H1 (cell line): ENCODE measurements around the gene PRR12. TPM values are rescaled to one million over a fixed set of nuclear protein-coding genes. Genes with fewer than 3 reads are reported as not detected.

ENCODE experiments used
- CTCF ChIA-PET: fragments of 300-600 bp; sonication (Branson Sonifier 250); formaldehyde crosslinking; loops from one replicate; lab custom pipeline; 2021; ENCODE audit not compliant: partially characterized antibody; lab: Charles Lee
- POLR2A ChIA-PET: fragments of 300-600 bp; sonication (Branson Sonifier 250); formaldehyde crosslinking; loops from one replicate; lab custom pipeline; 2021; ENCODE audit warnings: inconsistent platforms; ENCODE audit not compliant: partially characterized antibody; lab: Charles Lee
- DNase-seq, 2 experiments: peaks; one replicate each; pipeline versions ENCODE4 v3.0.0 to v3.0.0-alpha.2; 2010 to 2022; ENCODE audit warnings: low spot score in 2 of 2, low read depth in 1 of 2, mixed read lengths in 1 of 2
- FAIRE-seq: peaks from 2 replicates; lab custom pipeline; 2011; peaks lifted over from hg19 to GRCh38; lab: Jason Lieb, UNC
- H2AFZ ChIP-seq: 2 replicates; pipeline ENCODE4 v1.8.1; 2012; ENCODE audit warnings: low read length, inconsistent platforms
- H2AK5ac ChIP-seq: 2 replicates; pipeline ENCODE4 v1.6.1; 2013; ENCODE audit warnings: low read depth, low read length
- H2BK120ac ChIP-seq: replicated peaks from 2 replicates; pipeline ENCODE3; 2013; ENCODE audit warnings: low read depth, low read length, inconsistent platforms
- H2BK12ac ChIP-seq: 2 replicates; pipeline ENCODE4 v1.6.1; 2013; ENCODE audit warnings: low read depth, low read length
- H2BK15ac ChIP-seq: 2 replicates; pipeline ENCODE4 v1.6.1; 2013; ENCODE audit warnings: low read length
- H2BK20ac ChIP-seq: 2 replicates; pipeline ENCODE4 v1.6.1; 2013; ENCODE audit warnings: low read length
- H2BK5ac ChIP-seq: 2 replicates; pipeline ENCODE4 v1.6.1; 2013; ENCODE audit warnings: low read depth, low read length
- H3K14ac ChIP-seq: 2 replicates; pipeline ENCODE4 v1.6.1; 2013; ENCODE audit warnings: inconsistent platforms; ENCODE audit not compliant: insufficient read length
- H3K18ac ChIP-seq: 2 replicates; pipeline ENCODE4 v1.6.1; 2013; ENCODE audit warnings: low read length; ENCODE audit errors: extremely low read depth
- H3K23ac ChIP-seq: 2 replicates; pipeline ENCODE4 v1.6.1; 2013; ENCODE audit warnings: inconsistent platforms; ENCODE audit not compliant: insufficient read length
- H3K23me2 ChIP-seq: 2 replicates; pipeline ENCODE4 v1.6.1; 2013; ENCODE audit warnings: low read depth, low read length
- H3K27ac ChIP-seq: 2 replicates; pipeline ENCODE4 v1.6.1; 2011; ENCODE audit warnings: low read depth, low read length, inconsistent platforms
- H3K27me3 ChIP-seq, 4 experiments: replicated peaks in 1 of 4; 1 replicate in 1 of 4; 2 replicates in 3 of 4; pipeline versions ENCODE4 v1.6.1 to v1.8.1; 2011 to 2013; ENCODE audit warnings: low read length in 3 of 4, mild to moderate bottlenecking in 3 of 4, inconsistent platforms in 2 of 4, mixed read lengths in 2 of 4, moderate library complexity in 1 of 4; ENCODE audit not compliant: control insufficient read depth in 3 of 4, insufficient read depth in 3 of 4; ENCODE audit errors: extremely low read depth in 1 of 4
- H3K36me3 ChIP-seq, 4 experiments: 2 replicates each; pipeline versions ENCODE4 v1.6.1 to v1.8.1; 2011 to 2013; ENCODE audit warnings: mild to moderate bottlenecking in 4 of 4, low read length in 3 of 4, moderate library complexity in 2 of 4, control low read depth in 1 of 4, inconsistent platforms in 1 of 4; ENCODE audit not compliant: insufficient read depth in 4 of 4, control insufficient read depth in 2 of 4
- H3K4ac ChIP-seq: replicated peaks from 2 replicates; pipeline ENCODE3; 2013; ENCODE audit warnings: low read length, low read depth, mixed read lengths, inconsistent platforms; ENCODE audit not compliant: insufficient read length
- H3K4me1 ChIP-seq, 4 experiments: replicated peaks in 1 of 4; 1 replicate in 1 of 4; 2 replicates in 3 of 4; pipeline versions ENCODE4 v1.6.1 to v1.8.1; 2011 to 2013; ENCODE audit warnings: low read length in 3 of 4, inconsistent platforms in 2 of 4, mixed read lengths in 1 of 4; ENCODE audit not compliant: insufficient read depth in 4 of 4, control insufficient read depth in 3 of 4
- H3K4me2 ChIP-seq, 2 experiments: 2 replicates each; pipeline versions ENCODE4 v1.6.1 to v1.8.1; 2011 to 2013; ENCODE audit warnings: low read depth in 2 of 2, low read length in 2 of 2, control low read depth in 1 of 2, inconsistent platforms in 1 of 2, mild to moderate bottlenecking in 1 of 2; ENCODE audit not compliant: insufficient read depth in 1 of 2
- H3K4me3 ChIP-seq, 4 experiments: fragments of 200-600, 300-600 bp in 1 of 4; sonication (generic), shearing (Covaris generic), sonication (Bioruptor Twin) in 1 of 4; 2 replicates each; pipeline versions ENCODE4 v1.5.1 to v1.8.1; 2011 to 2016; ENCODE audit warnings: low read length in 4 of 4, low read depth in 3 of 4, control low read depth in 2 of 4, inconsistent platforms in 2 of 4, mild to moderate bottlenecking in 2 of 4, mixed read lengths in 1 of 4, moderate library complexity in 1 of 4; ENCODE audit not compliant: insufficient read depth in 2 of 4; ENCODE audit errors: extremely low read depth in 1 of 4
- H3K56ac ChIP-seq: replicated peaks from 2 replicates; pipeline ENCODE3; 2013; ENCODE audit warnings: low read depth, mild to moderate bottlenecking, mixed read lengths, low read length, inconsistent platforms; ENCODE audit not compliant: insufficient read length
- H3K79me1 ChIP-seq: 2 replicates; pipeline ENCODE4 v1.6.1; 2013; ENCODE audit warnings: low read depth, low read length, control low read depth
- H3K79me2 ChIP-seq, 2 experiments: 2 replicates each; pipeline versions ENCODE4 v1.6.1 to v1.8.1; 2012 to 2013; ENCODE audit warnings: low read length in 2 of 2, mild to moderate bottlenecking in 2 of 2, inconsistent platforms in 1 of 2; ENCODE audit not compliant: insufficient read depth in 2 of 2, control insufficient read depth in 1 of 2
- H3K9ac ChIP-seq, 4 experiments: replicated peaks in 1 of 4; 1 replicate in 1 of 4; 2 replicates in 3 of 4; pipeline versions ENCODE4 v1.6.1 to v1.8.1; 2011 to 2013; ENCODE audit warnings: low read depth in 3 of 4, low read length in 3 of 4, control low read depth in 2 of 4, mild to moderate bottlenecking in 2 of 4, moderate library complexity in 2 of 4, inconsistent platforms in 1 of 4; ENCODE audit errors: extremely low read depth in 1 of 4
- H3K9me3 ChIP-seq, 2 experiments: 2 replicates each; pipeline versions ENCODE4 v1.6.1 to v1.8.1; 2012 to 2013; ENCODE audit warnings: mild to moderate bottlenecking in 2 of 2, moderate library complexity in 2 of 2, control low read depth in 1 of 2, inconsistent platforms in 1 of 2, low read depth in 1 of 2, low read length in 1 of 2, mixed read lengths in 1 of 2; ENCODE audit not compliant: insufficient read depth in 2 of 2
- H4K20me1 ChIP-seq, 2 experiments: replicated peaks in 1 of 2; 2 replicates each; pipeline versions ENCODE3 to v1.8.1; 2011 to 2013; ENCODE audit warnings: inconsistent platforms in 2 of 2, low read length in 2 of 2, mild to moderate bottlenecking in 1 of 2; ENCODE audit not compliant: insufficient read depth in 2 of 2, control insufficient read depth in 1 of 2
- H4K5ac ChIP-seq: 2 replicates; pipeline ENCODE4 v1.6.1; 2013; ENCODE audit warnings: low read length, low read depth, mixed read lengths, inconsistent platforms; ENCODE audit not compliant: insufficient read length
- H4K8ac ChIP-seq: 2 replicates; pipeline ENCODE4 v1.8.0; 2013; ENCODE audit warnings: mild to moderate bottlenecking, moderate library complexity, low read length, inconsistent platforms; ENCODE audit not compliant: insufficient read depth; ENCODE audit errors: extremely low read depth
- H4K91ac ChIP-seq: replicated peaks from 2 replicates; pipeline ENCODE3; 2013; ENCODE audit warnings: low read length, mixed read lengths, inconsistent platforms; ENCODE audit not compliant: insufficient read length
- CREB1 ChIP-seq: IDR thresholded peaks from 2 replicates; pipeline ENCODE4 v1.6.1; 2012; ENCODE audit warnings: inconsistent platforms
- POLR2AphosphoS5 ChIP-seq: IDR thresholded peaks from 2 replicates; pipeline ENCODE4 v1.6.1; 2011; ENCODE audit warnings: low read depth, low read length
- WGBS, 2 experiments: shearing (Covaris generic) in 1 of 2; methylation state at CpG; one replicate each; pipeline versions ENCODE4 v1.1.6 to v1.1.7; 2013 to 2015; ENCODE audit warnings: low lambda C conversion rate in 2 of 2, mixed read lengths in 2 of 2, inconsistent platforms in 1 of 2, low coverage in 1 of 2, missing lambda C conversion rate in 1 of 2; ENCODE audit not compliant: insufficient replicate concordance in 2 of 2, insufficient coverage in 1 of 2, insufficient read length in 1 of 2; ENCODE audit errors: extremely low coverage in 1 of 2, missing lambda C conversion rate in 1 of 2; 5-methylcytosine and 5-hydroxymethylcytosine counted together
- polyA plus RNA-seq, 7 experiments: library from polyadenylated mRNA; depleted of rRNA in 3 of 7; stranded (reverse) in 5 of 7; unstranded in 2 of 7; fragments of >200 nt in 5 of 7; fragments of 200-250 nt in 2 of 7; gene quantifications; 1 replicate in 5 of 7; 2 replicates in 1 of 7; 4 replicates in 1 of 7; pipeline versions ENCODE4 v1.2.1 to v1.2.3, GENCODE V29; 2011 to 2013; ENCODE audit warnings: missing spikeins in 2 of 7, mixed read lengths in 2 of 7
- total RNA-seq: library from RNA; stranded (reverse); fragmentation: NEBNext Ultra II Directional; extraction: Animal tissue kit (Norgen Biotek cat#: 25700); gene quantifications from 2 replicates; pipeline ENCODE4 v1.2.1, GENCODE V29; 2021

PRR12 gene
- total and polyA plus RNA-seq, 2 of the 8 experiments (the other 6 are each of a cell fraction or from before 2014, with no cell fraction given) = 2.5 to 59.4 TPM

GRCh38 chr19:49656456-49657109 is 65.6 kb downstream of the PRR12 start:
- H2BK120ac ChIP-seq = no peak overlapping the region

More at GRCh38 chr19:49656456-49657109, 65.6 kb downstream of the PRR12 start:
- H3K79me2 ChIP-seq = no peaks in the 10 kb centered on the region
- H2AFZ ChIP-seq = no peak overlapping the region
- H3K9ac ChIP-seq = peak overlapping the region in 1 of 4 experiments; percentile 27; a peak in 1 of 7 replicates
- peaks cover 20 to 79% (median 59%) of the 10 kb centered on the region in 4 experiments; a peak in 7 of 8 replicates for H3K36me3 ChIP-seq
- H2BK20ac ChIP-seq = no peak overlapping the region
- no peak overlapping the region for H4K91ac ChIP-seq
- H3K4me2 ChIP-seq = peak overlapping the region; percentile 23 to 25; a peak in 2 of 4 replicates
- no peak overlapping the region for H2AK5ac ChIP-seq
- H3K27ac ChIP-seq = no peak overlapping the region
- peaks cover 6 to 20% of the 10 kb centered on the region in 2 experiments for H4K20me1 ChIP-seq
- H4K8ac ChIP-seq = no peak overlapping the region
- H3K79me1 ChIP-seq = 0 out of 2 replicates have a peak, but pooled peaks cover 5% of the 10 kb centered on the region
- H3K4ac ChIP-seq = no peak overlapping the region
- H2BK15ac ChIP-seq = no peak overlapping the region
- no peaks in the 10 kb centered on the region; the same call in 1 of the 2 replicates for H3K23me2 ChIP-seq
- DNase-seq (no peak), FAIRE-seq (no peak)
- TF ChIP-seq CREB1 (no peak), POLR2AphosphoS5 (peak; percentile 35; the same call in 1 of the 2 replicates)
- 0 out of 2 replicates have a peak overlapping the region, but pooled peaks have one; percentile 33 for H2BK12ac ChIP-seq
- H3K14ac ChIP-seq = no peak overlapping the region
- peaks cover 0 to 14% (median 5%) of the 10 kb centered on the region in 4 experiments; a peak in 4 of 7 replicates for H3K4me1 ChIP-seq
- H2BK5ac ChIP-seq = peak overlapping the region; percentile 86
- POLR2A ChIA-PET = interaction anchor here (0.7 to 18.0 kb wide), 10 partner anchors 8 to 76 kb away, joined by 3 to 275 read pairs (median 6); partner anchors contain the start of genes BCL2L12, IRF3, NOSIP and PRMT1
- no peak overlapping the region for H3K56ac ChIP-seq
- H3K9me3 ChIP-seq = peaks cover 9 to 11% of the 10 kb centered on the region in 2 experiments
- H3K27me3 ChIP-seq = no peaks in the 10 kb centered on the region
- CTCF ChIA-PET = interaction anchor here (0.6 to 3.8 kb wide), 8 partner anchors 12 to 28 kb away, joined by 3 to 39 read pairs (median 5); no protein-coding TSS in a partner anchor
- no peak overlapping the region for H3K4me3 ChIP-seq
- no peak overlapping the region; the same call in 1 of the 2 replicates for H3K18ac ChIP-seq
- H3K23ac ChIP-seq = no peak overlapping the region
- 89% methylated on average over 17 of the region's 17 CpGs; no CpG with 5 or more reads in 1 of the 2 experiments for WGBS, 2 experiments
- H4K5ac ChIP-seq = no peak overlapping the region
